WTC11 (cell line): ENCODE measurements around the gene ANKS6.

ENCODE experiments used
- AFF4 ChIP-seq: sonication (generic); formaldehyde crosslinking; IDR thresholded peaks from 2 replicates; pipeline ENCODE4 v1.8.1; 2023; ENCODE audit warnings: mild to moderate bottlenecking, missing genetic modification reagents, borderline replicate concordance
- CTCF ChIP-seq: fragments of 200-600 bp; IDR thresholded peaks from 2 replicates; pipeline ENCODE4 v1.8.0; 2022; ENCODE audit warnings: antibody characterized with exemption
- MLX ChIP-seq: sonication (generic); formaldehyde crosslinking; IDR thresholded peaks from 2 replicates; pipeline ENCODE4 v1.8.1; 2023; ENCODE audit warnings: mild to moderate bottlenecking, missing genetic modification reagents, moderate library complexity
- NR3C1 ChIP-seq: sonication (generic); formaldehyde crosslinking; conservative IDR thresholded peaks from 2 replicates; pipeline ENCODE4 v1.8.1; 2023; ENCODE audit warnings: low read depth, mild to moderate bottlenecking, missing genetic modification reagents
- RELA ChIP-seq: sonication (generic); formaldehyde crosslinking; IDR thresholded peaks from 2 replicates; pipeline ENCODE4 v1.8.1; 2022; ENCODE audit warnings: missing genetic modification reagents, mild to moderate bottlenecking, borderline replicate concordance
- SP1 ChIP-seq: sonication (generic); formaldehyde crosslinking; conservative IDR thresholded peaks from 2 replicates; pipeline ENCODE4 v1.8.1; 2022; ENCODE audit warnings: missing genetic modification reagents
- STAT6 ChIP-seq: sonication (generic); formaldehyde crosslinking; conservative IDR thresholded peaks from 2 replicates; pipeline ENCODE4 v1.8.1; 2023; ENCODE audit warnings: mild to moderate bottlenecking, low read depth, missing genetic modification reagents, moderate library complexity
- USF1 ChIP-seq: sonication (generic); formaldehyde crosslinking; IDR thresholded peaks from 2 replicates; pipeline ENCODE4 v1.8.0; 2022; ENCODE audit warnings: mild to moderate bottlenecking, missing genetic modification reagents
- USF2 ChIP-seq: sonication (generic); formaldehyde crosslinking; IDR thresholded peaks from 2 replicates; pipeline ENCODE4 v1.8.1; 2023; ENCODE audit warnings: mild to moderate bottlenecking, missing genetic modification reagents, moderate library complexity

- TF ChIP-seq CTCF (no peak), MLX (CRISPR knock-in tag) (no peak), USF2 (CRISPR knock-in tag) (no peak), USF1 (no peak), STAT6 (no peak), AFF4 (CRISPR knock-in tag) (no peak), RELA (CRISPR knock-in tag) (no peak), SP1 (CRISPR knock-in tag) (no peak), NR3C1 (CRISPR knock-in tag) (no peak)
Measured at GRCh38 chr9:98771209-98771874, 25.0 kb downstream of the ANKS6 start.
